Activated CD4-positive, alpha-beta T cell treated with anti-CD3 and anti-CD28 coated beads for 36 hours (primary cell): ENCODE data around the gene TRDN. TPM values are rescaled to one million over a fixed set of nuclear protein-coding genes. Genes with fewer than 3 reads are reported as not detected.

Experiments used
- ATAC-seq: fragments of 200-7000 bp; cut with Tn5 transposase; one replicate; pipeline ENCODE4 v1.10.0; 2021; ENCODE audit warnings: mild to moderate bottlenecking, moderate library complexity
- CTCF ChIA-PET: fragments of 350-600 bp; sonication (Branson Sonifier 250); formaldehyde crosslinking; loops from one replicate; lab custom pipeline; 2021; ENCODE audit warnings: antibody characterized with exemption; lab: Charles Lee
- POLR2A ChIA-PET: fragments of 350-600 bp; sonication (Branson Sonifier 250); formaldehyde crosslinking; loops from one replicate; lab custom pipeline; 2021; ENCODE audit warnings: antibody characterized with exemption, inconsistent platforms; lab: Charles Lee
- DNase-seq: peaks from one replicate; pipeline ENCODE4 v3.0.0-alpha.2; 2020
- H3K27ac Mint-ChIP-seq: one replicate; pipeline ENCODE4 v1.8.0; 2021; ENCODE audit warnings: mixed read lengths
- H3K27me3 Mint-ChIP-seq: one replicate; pipeline ENCODE4 v1.8.0; 2021; ENCODE audit warnings: mixed read lengths
- H3K36me3 Mint-ChIP-seq: one replicate; pipeline ENCODE4 v1.8.0; 2021; ENCODE audit warnings: low read depth, mixed read lengths
- H3K4me1 Mint-ChIP-seq: one replicate; pipeline ENCODE4 v1.8.0; 2021; ENCODE audit warnings: mixed read lengths
- H3K4me3 Mint-ChIP-seq: one replicate; pipeline ENCODE4 v1.8.0; 2021; ENCODE audit warnings: mild to moderate bottlenecking, moderate library complexity, mixed read lengths
- H3K9me3 Mint-ChIP-seq: one replicate; pipeline ENCODE4 v1.8.0; 2021; ENCODE audit warnings: low read depth, mixed read lengths
- intact Hi-C, 2 experiments: fragments of 100-400 bp; cut with DNase I in 1 of 2; cut with micrococcal nuclease in 1 of 2; formaldehyde crosslinking; loops; one replicate each; pipeline versions ENCODE4 v1.14.2 to v1.15.1; 2022 to 2024; cut with DNase I, micrococcal nuclease
- total RNA-seq, 2 experiments: library from RNA; stranded (reverse); gene quantifications; one replicate each; pipeline ENCODE4 v1.2.3, GENCODE V29; 2021

TRDN gene
- total RNA-seq, 2 experiments from 2014 or later = not detected

DNA sequence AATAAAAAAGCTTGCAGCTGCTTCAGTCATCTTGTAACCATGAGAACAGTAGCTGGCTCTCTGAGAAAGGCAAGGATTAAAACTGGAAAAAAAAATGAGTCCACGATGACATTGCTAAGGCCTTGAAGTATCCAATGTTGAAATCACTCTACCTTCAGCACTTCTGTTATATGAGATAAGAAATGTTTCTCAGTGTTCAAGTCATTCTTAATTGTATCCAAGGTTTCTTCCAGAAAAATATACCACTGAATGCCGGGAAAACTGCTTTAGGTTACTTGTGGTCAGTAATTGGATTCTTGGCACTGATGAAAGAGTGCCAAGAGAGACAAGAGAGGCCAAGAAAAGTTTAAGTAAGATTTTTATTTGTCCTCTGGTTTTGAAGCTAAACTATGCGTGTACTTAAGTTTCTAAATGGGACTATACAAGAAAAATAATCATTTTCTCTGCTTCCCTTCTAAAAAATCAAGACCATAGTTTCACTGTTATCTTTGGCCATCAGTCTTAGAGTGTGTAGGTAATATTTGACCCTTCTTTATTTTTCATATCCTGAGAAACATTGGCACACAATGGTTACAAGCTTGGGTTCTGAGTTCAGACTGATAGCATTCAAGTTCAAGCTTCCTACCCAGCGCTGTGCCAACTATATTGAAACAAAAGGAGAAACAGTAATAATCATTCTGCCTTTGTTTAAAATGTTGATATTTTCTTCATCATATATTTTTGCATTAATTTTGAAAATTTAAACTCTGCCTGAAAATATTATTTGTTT lies 84.6 kb downstream of the TRDN start:
- Mint-ChIP-seq H3K9me3 (peaks cover 2% of the 10 kb centered on the region), H3K36me3 (no peaks in the 10 kb centered on the region), H3K4me3 (no peak overlapping the region), H3K27me3 (no peaks in the 10 kb centered on the region), H3K27ac (no peak overlapping the region), H3K4me1 (no peaks in the 10 kb centered on the region)
- POLR2A ChIA-PET = no interaction called here
- CTCF ChIA-PET = no interaction called here
- DNase-seq (no peak), ATAC-seq (no peak)
- intact Hi-C loops = no loop called here

DNA sequence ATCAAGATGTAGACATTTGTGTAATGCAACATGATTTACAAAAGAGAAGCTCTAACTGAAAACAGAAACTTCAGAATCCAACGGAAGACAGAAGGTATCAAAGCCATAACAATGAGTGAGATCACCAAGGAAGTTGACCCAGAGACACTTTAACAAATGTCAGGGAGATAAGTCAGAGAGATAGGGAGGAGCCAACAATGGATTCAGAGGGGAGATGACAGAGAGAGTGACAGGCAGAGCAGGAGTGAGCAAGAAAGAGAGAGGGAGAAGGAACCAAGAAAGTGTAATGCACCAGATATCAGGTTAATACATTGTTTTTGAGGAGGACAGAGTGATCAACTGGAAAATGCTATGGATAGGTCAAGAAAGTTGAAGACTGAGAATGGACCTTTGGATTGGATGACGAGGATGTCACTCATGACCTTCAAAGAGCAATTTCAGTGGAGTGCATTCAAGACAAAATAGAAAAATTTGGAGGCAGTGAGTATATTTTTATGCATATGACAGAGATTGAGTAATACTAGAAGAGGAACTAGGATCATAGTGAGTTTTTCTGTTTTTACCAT lies 86.6 kb downstream of the TRDN start:
- intact Hi-C loops = no loop called here
- CTCF ChIA-PET = no interaction called here
- POLR2A ChIA-PET = no interaction called here

DNA sequence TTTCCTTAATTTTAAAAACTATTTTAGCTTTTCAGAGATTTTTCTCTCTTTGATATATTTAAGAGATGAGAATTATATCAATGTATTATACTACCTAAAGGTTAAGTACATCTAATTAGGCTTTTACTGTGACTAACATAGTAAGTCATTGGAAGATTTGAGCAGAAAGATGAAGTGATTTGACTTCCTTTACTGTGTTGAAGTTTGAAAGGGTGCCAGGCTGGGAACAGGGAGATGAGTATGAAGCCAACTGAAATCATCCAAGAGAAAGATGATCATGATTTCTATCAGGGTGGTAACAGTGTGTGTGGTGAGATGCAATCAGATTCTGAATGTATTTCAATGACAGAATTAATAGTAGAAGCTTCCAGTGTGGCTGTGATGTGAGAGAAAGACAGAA lies 87.3 kb downstream of the TRDN start:
- H3K27ac Mint-ChIP-seq = no peak overlapping the region
- CTCF ChIA-PET = no interaction called here
- no peaks in the 10 kb centered on the region for H3K36me3 Mint-ChIP-seq
- no peaks in the 10 kb centered on the region for H3K4me1 Mint-ChIP-seq
- peaks cover 2% of the 10 kb centered on the region for H3K9me3 Mint-ChIP-seq
- intact Hi-C loops = no loop called here
- ATAC-seq = no peak
- POLR2A ChIA-PET = no interaction called here
- no peak overlapping the region for H3K4me3 Mint-ChIP-seq
- DNase-seq = no peak
- no peaks in the 10 kb centered on the region for H3K27me3 Mint-ChIP-seq

More for the DNA sequence above, 86.6 kb downstream of the TRDN start:
- Mint-ChIP-seq H3K27me3 (no peaks in the 10 kb centered on the region), H3K36me3 (no peaks in the 10 kb centered on the region), H3K4me1 (no peaks in the 10 kb centered on the region), H3K4me3 (no peak overlapping the region), H3K9me3 (peaks cover 2% of the 10 kb centered on the region), H3K27ac (no peak overlapping the region)
- DNase-seq (no peak), ATAC-seq (no peak)

DNA sequence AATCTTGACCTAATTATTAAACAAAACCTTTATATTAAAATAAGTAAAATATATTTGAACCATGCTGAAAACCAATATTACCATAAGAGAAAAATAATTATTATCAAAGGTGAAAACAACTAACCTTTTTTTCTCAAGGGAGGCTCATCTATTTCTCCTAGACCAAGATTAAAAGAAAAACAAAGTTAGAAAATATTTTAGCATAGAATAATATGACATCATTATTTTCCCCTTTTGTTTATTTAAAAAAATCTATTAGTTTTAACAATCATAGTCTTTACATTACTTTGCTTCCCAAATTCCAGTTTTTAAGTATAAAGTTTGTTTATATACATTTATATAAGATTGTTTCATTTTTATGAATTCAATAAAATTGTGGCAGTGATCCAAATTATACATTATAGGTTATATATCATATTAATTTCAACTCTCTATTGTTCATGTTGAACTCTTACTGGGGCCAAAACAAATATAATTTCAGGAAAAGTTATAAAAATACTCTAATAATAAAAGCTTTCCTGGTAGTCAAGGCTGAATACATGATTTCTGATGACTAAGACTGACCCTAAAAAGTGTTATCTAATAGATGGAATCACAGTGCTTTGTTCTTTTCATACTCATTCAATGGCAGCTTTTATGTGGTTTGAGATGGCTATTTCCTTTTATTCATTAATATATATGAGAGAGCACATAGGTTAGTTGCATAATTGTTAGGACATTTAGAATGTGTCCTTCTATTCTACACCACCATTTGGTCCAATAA lies 89.4 kb downstream of the TRDN start:
- CTCF ChIA-PET = no interaction called here
- POLR2A ChIA-PET = no interaction called here
- intact Hi-C loops = no loop called here
- no peaks in the 10 kb centered on the region for H3K36me3 Mint-ChIP-seq
- no peak overlapping the region for H3K27ac Mint-ChIP-seq
- no peak overlapping the region for H3K4me3 Mint-ChIP-seq
- H3K4me1 Mint-ChIP-seq = no peaks in the 10 kb centered on the region
- no peaks in the 10 kb centered on the region for H3K9me3 Mint-ChIP-seq
- H3K27me3 Mint-ChIP-seq = no peaks in the 10 kb centered on the region
- DNase-seq = no peak
- no peak for ATAC-seq

DNA sequence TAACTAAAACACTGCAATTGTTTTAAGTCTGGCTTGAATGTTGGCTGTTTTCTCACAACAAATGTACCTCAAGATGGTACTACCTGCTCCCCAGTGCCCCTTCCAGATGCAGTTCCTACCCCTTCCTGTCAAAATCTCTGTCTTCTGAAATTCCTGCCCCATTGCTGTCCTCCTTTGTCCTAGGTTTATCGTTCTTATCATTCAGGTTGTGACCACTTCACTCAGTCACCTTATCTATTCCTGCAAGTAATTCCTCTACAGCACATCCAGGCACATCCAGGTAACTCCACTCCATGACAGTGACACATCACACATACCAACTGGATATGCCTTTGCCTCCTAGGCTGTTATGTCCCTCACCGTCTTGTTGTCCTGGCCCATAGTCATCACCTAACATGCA lies 90.2 kb downstream of the TRDN start:
- no peaks in the 10 kb centered on the region for H3K4me1 Mint-ChIP-seq
- ChIA-PET POLR2A (no interaction called here), CTCF (interaction anchor here (0.9 kb wide), 1 partner anchor 228 kb away, joined by 4 read pairs; no protein-coding TSS in a partner anchor)
- H3K36me3 Mint-ChIP-seq = no peaks in the 10 kb centered on the region
- DNase-seq = no peak
- intact Hi-C loops = no loop called here
- no peaks in the 10 kb centered on the region for H3K27me3 Mint-ChIP-seq
- no peaks in the 10 kb centered on the region for H3K9me3 Mint-ChIP-seq
- ATAC-seq = no peak
- no peak overlapping the region for H3K27ac Mint-ChIP-seq
- H3K4me3 Mint-ChIP-seq = no peak overlapping the region

DNA sequence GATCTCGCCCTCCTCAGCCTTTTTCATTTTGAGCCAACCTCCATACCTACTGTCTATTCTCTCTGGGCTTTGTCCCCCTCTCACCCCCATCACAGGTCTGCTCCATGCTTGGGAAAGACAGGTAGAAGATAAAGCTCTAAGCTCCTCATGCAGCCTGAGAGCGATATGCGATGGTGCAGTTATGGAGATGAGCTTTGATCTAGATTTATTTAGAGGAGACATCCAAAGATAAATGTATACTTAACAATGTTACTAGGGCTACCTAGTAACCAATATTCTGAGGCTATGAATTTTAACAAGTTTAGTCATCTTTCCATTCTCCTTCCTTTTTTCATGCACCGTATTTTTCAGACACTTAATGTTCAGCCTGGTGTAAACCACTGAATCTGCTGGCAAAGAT lies 95.3 kb downstream of the TRDN start:
- no peak overlapping the region for H3K4me3 Mint-ChIP-seq
- intact Hi-C loops = no loop called here
- H3K9me3 Mint-ChIP-seq = no peaks in the 10 kb centered on the region
- no peaks in the 10 kb centered on the region for H3K36me3 Mint-ChIP-seq
- DNase-seq (no peak), ATAC-seq (no peak)
- ChIA-PET CTCF (no interaction called here), POLR2A (no interaction called here)
- H3K27ac Mint-ChIP-seq = no peak overlapping the region
- H3K27me3 Mint-ChIP-seq = no peaks in the 10 kb centered on the region
- no peaks in the 10 kb centered on the region for H3K4me1 Mint-ChIP-seq

DNA sequence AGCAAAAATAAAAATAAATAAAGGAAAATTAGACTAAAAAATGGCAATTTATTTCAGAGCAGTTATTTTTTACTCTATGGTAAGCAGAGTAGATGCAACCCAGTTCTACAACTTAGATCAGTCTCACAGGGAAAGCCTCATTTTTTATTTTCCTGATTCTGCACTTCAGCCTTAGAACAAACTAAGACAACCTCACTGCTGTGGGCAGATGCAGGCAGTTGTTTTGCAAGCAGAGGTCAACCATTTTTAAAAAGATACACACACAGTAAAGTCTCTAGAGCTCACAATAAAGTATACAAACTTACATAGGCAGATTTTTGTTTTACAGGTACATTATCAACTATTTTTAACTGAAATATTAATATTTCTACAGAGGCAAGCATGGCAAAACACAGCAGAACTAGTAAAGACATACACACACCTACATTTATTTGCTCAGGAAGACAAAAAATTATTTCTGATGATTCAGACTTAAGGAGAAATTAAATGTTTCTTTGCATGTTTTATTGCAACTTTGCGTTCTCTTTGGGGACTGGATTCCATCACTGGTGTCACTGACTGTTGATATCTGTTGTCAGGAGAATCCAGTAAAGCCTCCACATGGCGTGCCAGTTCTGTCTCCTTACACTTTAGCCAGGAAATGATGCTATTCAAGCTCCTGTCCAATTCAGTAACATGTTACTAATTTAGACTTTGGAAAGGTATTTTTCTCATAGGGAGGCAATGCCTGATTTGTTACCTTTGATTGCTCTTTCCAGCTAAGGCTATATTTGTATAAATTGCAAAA lies 102.7 kb downstream of the TRDN start:
- POLR2A ChIA-PET = no interaction called here
- DNase-seq = no peak
- Mint-ChIP-seq H3K27ac (no peak overlapping the region), H3K27me3 (no peaks in the 10 kb centered on the region), H3K4me1 (no peaks in the 10 kb centered on the region), H3K4me3 (no peak overlapping the region), H3K9me3 (no peaks in the 10 kb centered on the region), H3K36me3 (no peaks in the 10 kb centered on the region)
- no peak for ATAC-seq
- CTCF ChIA-PET = no interaction called here
- intact Hi-C loops = no loop called here

DNA sequence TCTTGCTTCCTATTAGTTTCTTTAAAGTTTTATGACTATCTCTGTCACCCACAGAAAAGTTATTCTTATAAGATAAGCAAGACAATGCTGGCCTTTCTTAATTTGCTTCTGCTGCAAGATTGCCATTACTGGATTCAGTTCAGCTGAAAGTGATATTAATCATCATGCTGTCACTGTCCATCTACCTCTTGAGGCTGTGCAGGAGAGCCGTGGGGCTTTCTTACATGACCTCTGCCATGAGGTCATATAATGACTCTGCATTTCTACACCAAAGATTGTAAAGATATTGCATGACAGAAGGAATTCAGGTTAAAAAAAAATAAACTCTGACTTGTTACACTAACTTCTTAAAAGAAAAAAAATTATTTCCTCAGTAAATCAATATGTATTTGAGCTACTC lies 106.9 kb downstream of the TRDN start:
- Mint-ChIP-seq H3K27me3 (no peaks in the 10 kb centered on the region), H3K27ac (no peak overlapping the region), H3K4me1 (no peaks in the 10 kb centered on the region), H3K36me3 (no peaks in the 10 kb centered on the region), H3K4me3 (no peak overlapping the region), H3K9me3 (no peaks in the 10 kb centered on the region)
- intact Hi-C loops = no loop called here
- DNase-seq (no peak), ATAC-seq (no peak)
- ChIA-PET POLR2A (no interaction called here), CTCF (no interaction called here)

DNA sequence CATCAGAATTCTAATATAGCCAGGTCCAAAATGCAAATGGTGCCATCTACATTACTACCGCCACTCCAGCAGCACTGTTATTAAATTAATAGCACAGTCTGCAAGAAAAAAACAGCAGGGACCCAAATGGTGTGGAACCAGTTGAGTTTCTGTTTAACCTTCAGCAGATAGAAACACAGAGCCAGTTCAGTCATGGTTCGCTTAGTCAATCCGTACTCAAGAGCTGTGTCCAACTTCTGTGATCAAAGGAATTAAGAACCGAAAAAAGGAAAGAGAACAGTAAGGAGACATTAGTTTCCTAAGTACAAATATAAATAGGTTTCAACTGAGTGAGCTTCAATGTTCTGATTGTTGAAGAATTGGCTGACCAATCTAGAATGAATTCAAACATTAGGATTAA lies 107.7 kb downstream of the TRDN start:
- intact Hi-C loops = no loop called here
- DNase-seq (no peak), ATAC-seq (no peak)
- no peak overlapping the region for H3K4me3 Mint-ChIP-seq
- POLR2A ChIA-PET = no interaction called here
- no peaks in the 10 kb centered on the region for H3K9me3 Mint-ChIP-seq
- H3K4me1 Mint-ChIP-seq = no peaks in the 10 kb centered on the region
- H3K27me3 Mint-ChIP-seq = no peaks in the 10 kb centered on the region
- no peak overlapping the region for H3K27ac Mint-ChIP-seq
- CTCF ChIA-PET = no interaction called here
- H3K36me3 Mint-ChIP-seq = no peaks in the 10 kb centered on the region

DNA sequence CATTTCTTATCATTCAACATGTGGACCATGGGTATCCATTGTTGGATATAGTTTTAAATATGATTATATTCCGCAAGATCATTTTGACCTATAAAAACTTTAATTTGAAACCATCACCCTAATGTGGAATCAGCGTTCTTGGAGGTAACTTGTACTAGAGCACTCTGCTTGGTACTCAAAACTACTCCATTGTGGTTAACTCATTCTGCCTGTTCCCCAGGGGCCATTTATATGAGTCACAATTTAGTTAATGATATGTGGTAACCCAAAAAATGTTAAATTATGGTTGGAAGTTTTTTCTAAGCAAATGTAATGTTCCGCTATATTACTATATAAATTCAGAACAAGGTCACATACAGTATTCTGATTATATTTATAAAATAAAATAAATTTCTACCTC lies 109.3 kb downstream of the TRDN start:
- no peaks in the 10 kb centered on the region for H3K27me3 Mint-ChIP-seq
- no peak overlapping the region for H3K4me3 Mint-ChIP-seq
- no peaks in the 10 kb centered on the region for H3K36me3 Mint-ChIP-seq
- ATAC-seq (no peak), DNase-seq (no peak)
- ChIA-PET POLR2A (no interaction called here), CTCF (no interaction called here)
- no peak overlapping the region for H3K27ac Mint-ChIP-seq
- no peaks in the 10 kb centered on the region for H3K4me1 Mint-ChIP-seq
- no peaks in the 10 kb centered on the region for H3K9me3 Mint-ChIP-seq
- intact Hi-C loops = no loop called here

DNA sequence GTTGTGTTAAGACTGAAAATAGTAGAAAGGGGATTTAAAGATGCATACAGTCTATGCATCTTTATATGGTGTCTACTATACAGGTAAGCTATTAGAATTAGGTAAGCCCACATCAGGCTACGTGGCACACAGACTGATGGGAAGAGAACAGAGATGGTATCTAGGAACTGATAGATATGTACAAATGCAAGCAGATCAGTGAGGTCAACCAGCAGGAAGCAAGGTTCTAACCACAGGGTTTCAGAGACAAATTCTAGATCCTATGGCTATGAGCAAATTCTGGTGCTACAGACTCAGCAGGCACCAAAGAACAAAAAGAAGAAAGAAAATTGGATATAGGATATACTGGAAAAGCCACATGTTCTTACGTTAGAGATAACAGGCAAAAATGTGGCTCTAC lies 110.6 kb downstream of the TRDN start:
- Mint-ChIP-seq H3K4me3 (no peak overlapping the region), H3K27me3 (no peaks in the 10 kb centered on the region), H3K27ac (no peak overlapping the region), H3K4me1 (no peaks in the 10 kb centered on the region), H3K36me3 (no peaks in the 10 kb centered on the region), H3K9me3 (no peaks in the 10 kb centered on the region)
- intact Hi-C loops = no loop called here
- ATAC-seq (no peak), DNase-seq (no peak)
- ChIA-PET POLR2A (no interaction called here), CTCF (no interaction called here)
